NCI-H2107 treated with DMSO at 0.1 percent for 48 hours (cell line): Measurements from ENCODE around the gene PCDHB14.

Experiments
- DNase-seq: peaks from one replicate; lab custom pipeline; 2025; ENCODE audit not compliant: unreplicated experiment; lab: John Stamatoyannopoulos, UW

Gene PCDHB14

GRCh38 chr5:141272906-141273305 is 49.8 kb downstream of the PCDHB14 start:
- DNase-seq: no peak
